HL-60 (cell line): ENCODE results near the gene MKLN1.

Experiments used
- CTCF ChIP-seq: IDR thresholded peaks from one replicate; pipeline ENCODE4 v1.5.1; 2011; ENCODE audit warnings: low read length, control low read depth, inconsistent platforms; ENCODE audit not compliant: insufficient read depth
- POLR2AphosphoS5 ChIP-seq: IDR thresholded peaks from 2 replicates; pipeline ENCODE4 v1.6.1; 2012; ENCODE audit warnings: low read depth
- REST ChIP-seq: IDR thresholded peaks from 2 replicates; pipeline ENCODE4 v1.6.1; 2012; ENCODE audit warnings: low read depth; ENCODE audit not compliant: insufficient replicate concordance

GRCh38 chr7:131384286-131384635 lies 56.6 kb downstream of the MKLN1 start:
- TF ChIP-seq REST: no peak
- no peak for TF ChIP-seq CTCF
- no peak for TF ChIP-seq POLR2AphosphoS5
